HFF-Myc (cell line): ENCODE measurements around the gene INTS14.
A peak's percentile ranks its signal among the peaks of the same experiment; 100 is the strongest.
"Not testable (repeated sequence)": the region's sequence is repeated elsewhere in the genome, so short reads cannot be mapped to it uniquely, and the experiment has no call there.

ENCODE experiments used
- DNase-seq: peaks from one replicate; pipeline ENCODE4 v3.0.0-alpha.2; 2011; ENCODE audit warnings: low read depth; ENCODE audit errors: extremely low read depth
- H3K4me3 ChIP-seq: replicated peaks from 2 replicates; pipeline ENCODE4 v1.5.1; 2011; ENCODE audit warnings: low read depth, mild to moderate bottlenecking, control low read depth, low read length
- CTCF ChIP-seq: IDR thresholded peaks from 2 replicates; pipeline ENCODE4 v1.5.1; 2012; ENCODE audit warnings: mild to moderate bottlenecking, low read depth, low read length, control low read depth; ENCODE audit errors: missing control alignments

The INTS14 gene

GRCh38 chr15:65620833-65621232 lies 9.9 kb upstream of the INTS14 start:
- no peak for TF ChIP-seq CTCF
- no peak for DNase-seq
- H3K4me3 ChIP-seq: no peak overlapping the region

- H3K4me3 ChIP-seq: no peak overlapping the region
- no peak for DNase-seq
- TF ChIP-seq CTCF: no peak
These were observed 8.8 kb upstream of the INTS14 start for GRCh38 chr15:65619626-65620290.

GRCh38 chr15:65618560-65619109 lies 7.7 kb upstream of the INTS14 start:
- no peak for DNase-seq
- no peak for TF ChIP-seq CTCF
- no peak overlapping the region for H3K4me3 ChIP-seq

- not testable (repeated sequence) for H3K4me3 ChIP-seq, DNase-seq
These were observed 5.0 kb upstream of the INTS14 start for GRCh38 chr15:65615887-65616286.

GRCh38 chr15:65612949-65613744 lies 2.2 kb upstream of the INTS14 start:
- no peak for TF ChIP-seq CTCF
- no peak overlapping the region for H3K4me3 ChIP-seq
- DNase-seq: no peak

GRCh38 chr15:65612616-65612946 lies 1.6 kb upstream of the INTS14 start:
- no peak for TF ChIP-seq CTCF
- H3K4me3 ChIP-seq: no peak overlapping the region
- no peak for DNase-seq

GRCh38 chr15:65611888-65612615 lies 1.1 kb upstream of the INTS14 start:
- no peak for DNase-seq
- no peak for TF ChIP-seq CTCF
- H3K4me3 ChIP-seq: peak overlapping the region; percentile 76
